SIG-M5 treated with dmso at 0.1 percent for 504 hours (cell line): ENCODE results near the gene SDCCAG8.
"Not testable (repeated sequence)": the region's sequence is repeated elsewhere in the genome, so short reads cannot be mapped to it uniquely, and the experiment has no call there.

Experiments used
- DNase-seq: peaks from one replicate; lab custom pipeline; 2025; ENCODE audit not compliant: unreplicated experiment; lab: John Stamatoyannopoulos, UW

SDCCAG8 gene

GRCh38 chr1:243255791-243256512, at the start of gene SDCCAG8:
TSS of gene SDCCAG8 (plus strand) at chr1:243256041. CDS start at chr1:243256174, 133 bp downstream.
- DNase-seq = peak; percentile 100

- not testable (repeated sequence) for DNase-seq
Observed at GRCh38 chr1:243211984-243212383, 43.9 kb upstream of the SDCCAG8 start.

- peak; percentile 20 for DNase-seq
Observed at GRCh38 chr1:243213045-243213787, 42.6 kb upstream of the SDCCAG8 start.

GRCh38 chr1:243215276-243215875, 40.5 kb upstream of the SDCCAG8 start:
- not testable (repeated sequence) for DNase-seq

- DNase-seq = no peak
Observed at GRCh38 chr1:243216741-243217140, 39.1 kb upstream of the SDCCAG8 start.

GRCh38 chr1:243217349-243217748, 38.5 kb upstream of the SDCCAG8 start:
- DNase-seq = no peak

GRCh38 chr1:243218059-243218458, 37.8 kb upstream of the SDCCAG8 start:
- DNase-seq = no peak

GRCh38 chr1:243227622-243228021, 28.2 kb upstream of the SDCCAG8 start:
- DNase-seq = no peak

- DNase-seq = no peak
Observed at GRCh38 chr1:243229526-243229925, 26.3 kb upstream of the SDCCAG8 start.

GRCh38 chr1:243230914-243231313, 24.9 kb upstream of the SDCCAG8 start:
- peak; percentile 42 for DNase-seq

- DNase-seq = no peak
Observed at GRCh38 chr1:243233908-243234307, 21.9 kb upstream of the SDCCAG8 start.

- no peak for DNase-seq
Observed at GRCh38 chr1:243234978-243235647, 20.7 kb upstream of the SDCCAG8 start.

- DNase-seq = no peak
Observed at GRCh38 chr1:243236604-243237252, 19.1 kb upstream of the SDCCAG8 start.

GRCh38 chr1:243244432-243244841, 11.4 kb upstream of the SDCCAG8 start:
- peak; percentile 64 for DNase-seq

- peak; percentile 87 for DNase-seq
Observed at GRCh38 chr1:243246916-243247315, 8.9 kb upstream of the SDCCAG8 start.

- DNase-seq = no peak
Observed at GRCh38 chr1:243247901-243248300, 7.9 kb upstream of the SDCCAG8 start.

GRCh38 chr1:243249214-243249613, 6.6 kb upstream of the SDCCAG8 start:
- no peak for DNase-seq

- no peak for DNase-seq
Observed at GRCh38 chr1:243250102-243250501, 5.7 kb upstream of the SDCCAG8 start.

GRCh38 chr1:243251539-243251938, 4.3 kb upstream of the SDCCAG8 start:
- DNase-seq = no peak

GRCh38 chr1:243253211-243253925, 2.5 kb upstream of the SDCCAG8 start:
- peak; percentile 20 for DNase-seq
